ENCODE data around the gene MYO18B.

MYO18B gene

DNA sequence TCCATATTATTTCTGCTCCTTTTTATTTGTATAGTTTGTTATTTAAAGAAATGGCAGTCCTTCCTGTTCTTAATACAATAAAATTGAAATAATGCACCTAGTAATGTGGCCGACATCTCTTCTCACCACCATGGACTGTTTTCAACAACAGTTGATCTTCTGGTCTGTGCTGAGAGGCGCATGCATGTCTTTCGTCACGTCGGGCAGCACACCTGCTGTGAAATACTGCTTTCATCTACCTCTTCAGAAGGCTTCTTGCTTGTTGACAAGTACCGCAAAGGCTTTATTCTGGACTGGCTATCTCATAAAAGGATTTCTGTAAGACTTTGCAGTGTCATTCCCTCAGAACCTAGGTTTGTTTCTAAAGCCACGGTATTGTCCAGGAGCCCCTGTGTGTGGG lies 13.9 kb upstream of the MYO18B start:
- TF ChIP-seq, protein P1, sequence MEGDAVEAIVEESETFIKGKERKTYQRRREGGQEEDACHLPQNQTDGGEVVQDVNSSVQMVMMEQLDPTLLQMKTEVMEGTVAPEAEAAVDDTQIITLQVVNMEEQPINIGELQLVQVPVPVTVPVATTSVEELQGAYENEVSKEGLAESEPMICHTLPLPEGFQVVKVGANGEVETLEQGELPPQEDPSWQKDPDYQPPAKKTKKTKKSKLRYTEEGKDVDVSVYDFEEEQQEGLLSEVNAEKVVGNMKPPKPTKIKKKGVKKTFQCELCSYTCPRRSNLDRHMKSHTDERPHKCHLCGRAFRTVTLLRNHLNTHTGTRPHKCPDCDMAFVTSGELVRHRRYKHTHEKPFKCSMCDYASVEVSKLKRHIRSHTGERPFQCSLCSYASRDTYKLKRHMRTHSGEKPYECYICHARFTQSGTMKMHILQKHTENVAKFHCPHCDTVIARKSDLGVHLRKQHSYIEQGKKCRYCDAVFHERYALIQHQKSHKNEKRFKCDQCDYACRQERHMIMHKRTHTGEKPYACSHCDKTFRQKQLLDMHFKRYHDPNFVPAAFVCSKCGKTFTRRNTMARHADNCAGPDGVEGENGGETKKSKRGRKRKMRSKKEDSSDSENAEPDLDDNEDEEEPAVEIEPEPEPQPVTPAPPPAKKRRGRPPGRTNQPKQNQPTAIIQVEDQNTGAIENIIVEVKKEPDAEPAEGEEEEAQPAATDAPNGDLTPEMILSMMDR (IDR thresholded peaks at IDR 0.05; ENCODE audit: insufficient read depth, low read length, poor library complexity, severe bottlenecking), result no peak
- DNase-seq (ENCODE audit: extremely low read depth, insufficient read length), result no peak
- no peak overlapping the region for H3K4me3 ChIP-seq (replicated peaks; ENCODE audit: low read depth, low read length)
- no peaks in the 10 kb centered on the region for H3K27me3 ChIP-seq (replicated peaks; ENCODE audit: control insufficient read depth, insufficient read depth, low read length)
- no peaks in the 10 kb centered on the region; the same call in none of the 2 replicates for H3K36me3 ChIP-seq (ENCODE audit: control insufficient read depth, insufficient read depth, low read length)

DNA sequence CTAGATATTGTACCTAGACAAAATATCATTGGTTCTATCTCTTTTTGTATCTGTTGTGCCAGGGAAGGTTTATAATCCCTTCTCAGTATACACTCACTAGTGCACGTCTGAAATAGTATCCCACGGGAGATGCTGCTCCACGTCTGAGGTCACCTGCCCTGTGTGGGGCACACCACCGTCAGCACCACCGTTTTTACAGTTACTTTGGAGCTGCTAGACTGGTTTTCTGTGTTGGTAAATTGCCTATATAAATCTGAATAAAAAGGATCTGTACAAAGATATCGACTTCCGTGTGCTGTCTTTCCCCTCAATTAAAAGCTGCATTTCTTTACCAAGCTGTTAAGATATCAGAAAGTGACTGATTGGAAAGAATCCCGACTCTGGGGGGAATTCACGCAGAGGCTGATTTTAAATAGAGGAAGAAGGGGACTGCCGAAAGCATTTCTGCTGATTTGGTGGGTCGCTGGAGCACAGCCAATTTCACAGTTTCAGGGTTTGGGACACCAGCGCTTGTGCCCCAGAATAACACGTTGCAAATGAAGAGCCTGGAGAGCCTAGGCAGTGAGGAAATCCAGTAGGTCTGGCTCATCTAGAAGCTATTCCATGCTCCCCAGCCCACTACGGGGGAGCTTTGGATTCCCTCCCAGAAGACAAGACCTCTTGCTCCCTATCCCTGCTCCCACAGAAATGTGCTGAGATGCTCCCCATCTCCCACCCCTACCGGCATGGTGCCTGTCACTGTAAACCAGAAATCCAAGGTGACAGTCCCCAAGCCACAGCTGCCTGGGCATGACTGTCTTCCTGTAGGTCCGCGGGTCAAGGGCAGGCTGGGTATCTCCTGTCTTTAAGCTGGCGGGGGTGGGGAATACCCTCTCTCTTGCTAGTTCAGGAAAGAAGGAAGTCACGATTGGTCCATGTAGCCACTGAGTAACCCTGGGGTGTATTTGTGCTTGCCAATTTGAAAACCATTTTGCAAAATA lies 12.7 kb upstream of the MYO18B start:
- Histone ChIP-seq H3K27me3 (replicated peaks; ENCODE audit: control insufficient read depth, insufficient read depth, low read length) (no peaks in the 10 kb centered on the region), H3K36me3 (ENCODE audit: control insufficient read depth, insufficient read depth, low read length) (no peaks in the 10 kb centered on the region; the same call in none of the 2 replicates), H3K4me3 (replicated peaks; ENCODE audit: low read depth, low read length) (no peak overlapping the region)
- TF ChIP-seq, protein P1 (IDR thresholded peaks at IDR 0.05; ENCODE audit: insufficient read depth, low read length, poor library complexity, severe bottlenecking), result no peak
- no peak for DNase-seq (ENCODE audit: extremely low read depth, insufficient read length)

DNA sequence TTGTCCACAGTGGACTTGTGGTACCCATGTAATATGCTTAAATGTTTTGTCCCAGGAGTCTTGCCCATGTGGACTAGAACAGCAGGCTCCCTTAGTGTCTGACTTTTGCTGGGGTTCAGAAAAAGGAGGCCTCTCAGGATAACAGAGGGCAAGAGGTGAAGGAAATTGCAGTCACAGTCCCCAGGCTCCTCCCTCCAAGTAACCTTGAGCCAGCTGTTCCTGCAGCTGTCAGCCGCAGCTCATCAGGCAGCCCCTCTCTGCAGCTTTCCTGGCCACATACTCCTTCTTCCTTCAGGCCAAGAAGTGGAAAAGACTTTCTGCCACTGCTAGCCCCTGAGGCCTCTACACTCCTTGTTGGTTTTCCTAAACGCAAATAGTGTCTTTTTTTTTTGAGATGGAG lies 6.3 kb upstream of the MYO18B start:
- Histone ChIP-seq H3K36me3 (ENCODE audit: control insufficient read depth, insufficient read depth, low read length) (no peaks in the 10 kb centered on the region), H3K4me3 (replicated peaks; ENCODE audit: low read depth, low read length) (no peak overlapping the region), H3K27me3 (replicated peaks; ENCODE audit: control insufficient read depth, insufficient read depth, low read length) (no peaks in the 10 kb centered on the region)
- DNase-seq (ENCODE audit: extremely low read depth, insufficient read length), result no peak
- TF ChIP-seq, protein P1 (IDR thresholded peaks at IDR 0.05; ENCODE audit: insufficient read depth, low read length, poor library complexity, severe bottlenecking), result no peak

DNA sequence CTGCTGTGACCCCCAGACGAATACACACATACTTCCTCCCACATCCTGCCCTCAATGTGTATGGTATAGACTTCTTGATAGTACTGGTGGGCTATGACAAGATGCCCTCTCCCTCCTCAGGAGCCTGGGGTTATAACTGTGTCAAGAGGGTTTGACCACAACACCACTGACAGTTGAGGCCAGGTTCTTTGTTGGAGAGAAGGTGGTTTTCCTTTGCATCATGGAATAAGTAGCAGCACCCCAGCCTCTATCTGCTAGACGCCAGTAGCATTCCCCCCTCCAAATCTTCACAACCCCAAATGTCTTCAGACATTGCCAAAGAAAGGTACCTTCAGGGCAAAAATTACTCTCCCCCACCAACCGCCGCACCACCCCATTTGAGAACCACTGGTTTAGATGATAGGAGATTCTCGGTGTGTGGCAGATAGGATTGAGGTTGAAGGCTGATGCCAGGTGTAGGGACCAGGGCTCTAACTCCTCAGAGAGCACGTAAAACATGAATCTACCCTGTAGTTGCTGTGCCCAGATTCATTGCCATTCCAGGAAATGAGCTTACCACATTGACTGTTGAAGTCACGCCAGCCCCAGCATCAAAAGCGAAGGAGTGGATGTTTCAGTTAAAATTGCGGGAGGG lies 5.5 kb upstream of the MYO18B start:
- Histone ChIP-seq H3K27me3 (replicated peaks; ENCODE audit: control insufficient read depth, insufficient read depth, low read length) (no peaks in the 10 kb centered on the region), H3K36me3 (ENCODE audit: control insufficient read depth, insufficient read depth, low read length) (no peaks in the 10 kb centered on the region), H3K4me3 (replicated peaks; ENCODE audit: low read depth, low read length) (no peak overlapping the region)
- DNase-seq (ENCODE audit: extremely low read depth, insufficient read length), result no peak
- TF ChIP-seq, protein P1 (IDR thresholded peaks at IDR 0.05; ENCODE audit: insufficient read depth, low read length, poor library complexity, severe bottlenecking), result no peak

DNA sequence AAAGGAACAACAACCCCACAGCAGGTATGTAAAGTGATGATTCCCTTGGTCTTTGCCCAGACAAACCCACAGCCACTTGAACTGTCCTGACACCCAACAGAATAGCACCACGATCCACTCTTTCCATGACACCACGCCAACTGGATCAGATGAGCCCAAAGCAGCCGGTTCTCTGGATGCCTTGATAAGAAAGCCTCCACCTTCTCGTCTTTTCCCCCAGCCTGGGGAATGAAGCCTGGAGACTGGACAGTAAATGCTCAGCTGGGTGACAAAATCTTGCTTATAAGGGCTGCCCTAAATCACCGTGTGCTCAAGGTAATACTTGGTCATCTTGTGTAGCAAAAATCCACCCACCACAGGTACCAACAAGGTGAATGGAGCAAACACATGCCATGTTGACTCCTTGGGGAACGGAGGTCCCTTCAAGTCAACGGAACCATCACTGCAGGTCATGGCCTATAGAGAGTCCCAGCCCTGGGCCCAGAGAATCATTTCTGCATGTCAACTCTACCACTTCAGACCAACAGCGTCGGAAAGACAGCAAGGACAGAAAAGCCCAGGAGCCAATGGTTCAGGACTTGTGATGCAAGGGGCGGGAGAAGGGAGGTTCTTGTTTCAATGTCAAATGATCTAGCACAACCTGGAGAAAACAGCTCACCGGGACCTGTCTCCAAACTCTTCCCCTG lies 2.2 kb upstream of the MYO18B start:
- H3K27me3 ChIP-seq (replicated peaks; ENCODE audit: control insufficient read depth, insufficient read depth, low read length), result no peaks in the 10 kb centered on the region
- no peak overlapping the region for H3K4me3 ChIP-seq (replicated peaks; ENCODE audit: low read depth, low read length)
- DNase-seq (ENCODE audit: extremely low read depth, insufficient read length), result no peak
- TF ChIP-seq, protein P1 (IDR thresholded peaks at IDR 0.05; ENCODE audit: insufficient read depth, low read length, poor library complexity, severe bottlenecking), result no peak
- no peaks in the 10 kb centered on the region for H3K36me3 ChIP-seq (ENCODE audit: control insufficient read depth, insufficient read depth, low read length)

Data from GM06990 (cell line).